HG02571 (cell line): ENCODE data around the gene CORO2B.
"Not testable (repeated sequence)": the region's sequence is repeated elsewhere in the genome, so short reads cannot be mapped to it uniquely, and the experiment has no call there.

Experiments
- ATAC-seq: cut with Tn5 transposase; IDR thresholded peaks from one replicate; pipeline ENCODE4 v1.9.1; 2021; ENCODE audit warnings: mild to moderate bottlenecking, moderate library complexity; ENCODE audit not compliant: unreplicated experiment

Gene CORO2B

DNA sequence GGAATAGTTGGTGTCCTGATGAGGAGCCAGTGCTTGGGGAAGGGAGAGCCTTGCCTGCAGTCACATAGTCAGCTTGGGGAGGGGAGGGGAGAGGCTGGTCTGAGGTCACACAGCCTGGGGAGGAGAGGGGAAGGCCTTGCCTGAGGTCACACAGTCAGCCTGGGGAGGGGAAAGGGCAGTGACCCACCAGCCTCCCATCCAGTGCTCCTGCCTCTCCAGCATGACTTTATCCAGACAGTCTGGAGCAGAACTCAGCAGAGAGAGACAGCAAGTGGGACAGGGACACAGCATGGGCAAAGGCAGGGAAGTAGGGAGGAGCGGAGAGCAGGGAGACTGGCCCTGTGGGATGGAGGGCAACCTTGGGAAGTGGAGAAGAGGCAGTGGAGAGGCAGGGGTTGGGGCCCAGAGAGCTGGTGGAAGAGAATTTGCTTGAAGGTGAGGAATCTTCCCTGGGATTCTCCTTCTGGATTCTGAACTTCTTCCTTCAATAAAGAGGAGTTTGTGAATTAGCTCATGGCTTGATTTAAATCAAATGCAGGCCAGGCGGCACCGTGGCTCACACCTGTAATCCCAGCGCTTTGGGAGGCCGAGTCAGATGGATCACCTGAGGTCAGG lies 64.5 kb downstream of the CORO2B start:
- ATAC-seq: no peak

DNA sequence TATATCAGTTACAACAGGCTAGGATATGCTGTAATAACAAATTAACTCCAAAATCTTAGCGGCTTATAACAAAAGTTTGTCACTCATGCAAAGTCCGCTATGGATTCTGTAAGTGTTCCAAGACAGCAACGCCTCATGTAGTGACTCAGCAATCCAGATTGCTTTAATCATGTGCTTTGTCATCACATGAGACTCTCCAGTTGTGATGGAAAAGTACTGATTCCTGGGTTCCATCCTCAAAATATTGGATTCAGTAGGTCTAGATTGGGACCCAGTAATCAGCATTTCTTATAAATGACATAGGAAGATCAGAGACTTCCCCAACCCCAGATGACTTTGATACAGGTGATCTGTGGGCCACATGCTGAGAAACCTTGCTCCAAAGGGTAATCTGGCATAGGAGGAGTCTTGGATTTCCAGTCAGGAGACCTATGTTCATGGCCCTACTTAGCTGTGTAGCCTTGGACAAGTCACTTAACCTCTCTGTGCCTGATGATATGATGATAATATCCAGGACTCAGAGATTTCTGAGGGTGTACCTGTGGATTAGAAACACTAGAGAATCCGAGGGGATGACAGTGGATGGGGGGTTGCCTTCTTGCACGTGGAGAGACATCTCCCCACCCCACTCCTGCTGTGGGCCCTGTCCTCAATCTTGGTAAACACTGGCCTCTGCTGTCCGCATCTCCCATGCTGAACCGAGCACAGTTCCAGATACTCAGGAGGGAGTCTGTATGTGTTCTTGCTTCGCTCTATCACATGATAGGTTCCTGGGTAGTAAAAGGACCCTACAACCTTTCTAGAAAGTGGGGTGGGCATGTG lies 65.5 kb downstream of the CORO2B start:
- ATAC-seq: no peak

DNA sequence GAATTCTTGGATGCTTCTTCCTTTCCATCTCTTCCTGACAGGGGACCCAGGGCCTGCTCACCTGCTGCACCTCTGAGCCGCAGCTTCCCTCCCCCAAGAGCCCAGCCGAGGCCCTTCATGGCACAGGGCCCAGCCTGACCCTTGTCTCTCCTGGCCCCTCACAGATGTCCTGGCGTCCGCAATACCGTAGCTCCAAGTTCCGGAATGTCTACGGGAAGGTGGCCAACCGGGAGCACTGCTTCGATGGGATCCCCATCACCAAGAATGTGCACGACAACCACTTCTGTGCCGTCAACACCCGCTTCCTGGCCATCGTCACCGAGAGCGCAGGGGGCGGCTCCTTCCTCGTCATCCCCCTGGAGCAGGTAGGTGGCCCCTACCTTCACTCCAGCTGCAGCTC lies 66.2 kb downstream of the CORO2B start:
- no peak for ATAC-seq

- no peak for ATAC-seq
These were observed 67.4 kb downstream of the CORO2B start for GRCh38 chr15:68646156-68646555.

DNA sequence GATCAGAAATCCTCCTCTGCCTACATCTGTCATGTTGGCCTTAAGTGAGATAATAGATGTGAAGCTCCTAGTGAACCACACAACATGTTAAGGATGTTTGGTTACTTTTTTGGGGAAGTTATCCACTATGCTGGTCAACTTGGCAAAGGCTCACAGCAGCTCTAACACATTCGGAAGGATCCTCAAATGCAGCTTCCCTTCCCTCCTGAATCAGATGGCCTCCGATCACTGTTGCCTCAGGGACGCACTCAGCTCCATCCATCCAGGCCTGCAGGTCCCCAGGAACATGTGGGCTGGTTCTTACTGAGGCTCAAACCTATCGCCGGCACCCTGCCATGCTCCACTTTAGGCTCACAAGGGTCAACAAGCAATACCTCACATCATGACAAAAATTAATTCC lies 67.9 kb downstream of the CORO2B start:
- ATAC-seq: no peak

DNA sequence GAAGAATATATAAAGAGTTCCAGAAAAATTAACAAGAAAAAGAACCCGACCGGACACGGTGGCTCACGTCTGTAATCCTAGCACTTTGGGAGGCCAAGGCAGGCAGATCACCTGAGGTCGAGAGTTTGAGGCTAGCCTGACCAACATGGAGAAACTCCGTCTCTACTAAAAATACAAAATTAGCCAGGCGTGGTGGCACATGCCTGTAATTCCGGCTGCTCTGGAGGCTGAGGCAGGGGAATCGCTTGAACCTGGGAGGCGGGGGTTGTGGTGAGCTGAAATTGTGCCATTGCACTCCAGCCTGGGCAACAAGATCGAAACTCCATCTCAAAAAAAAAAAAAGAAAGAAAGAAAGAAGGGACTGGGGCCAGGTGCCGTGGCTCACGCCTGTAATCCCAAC lies 68.6 kb downstream of the CORO2B start:
- ATAC-seq: not testable (repeated sequence)

- ATAC-seq: no peak
These were observed 72.3 kb downstream of the CORO2B start for GRCh38 chr15:68650901-68651709.

DNA sequence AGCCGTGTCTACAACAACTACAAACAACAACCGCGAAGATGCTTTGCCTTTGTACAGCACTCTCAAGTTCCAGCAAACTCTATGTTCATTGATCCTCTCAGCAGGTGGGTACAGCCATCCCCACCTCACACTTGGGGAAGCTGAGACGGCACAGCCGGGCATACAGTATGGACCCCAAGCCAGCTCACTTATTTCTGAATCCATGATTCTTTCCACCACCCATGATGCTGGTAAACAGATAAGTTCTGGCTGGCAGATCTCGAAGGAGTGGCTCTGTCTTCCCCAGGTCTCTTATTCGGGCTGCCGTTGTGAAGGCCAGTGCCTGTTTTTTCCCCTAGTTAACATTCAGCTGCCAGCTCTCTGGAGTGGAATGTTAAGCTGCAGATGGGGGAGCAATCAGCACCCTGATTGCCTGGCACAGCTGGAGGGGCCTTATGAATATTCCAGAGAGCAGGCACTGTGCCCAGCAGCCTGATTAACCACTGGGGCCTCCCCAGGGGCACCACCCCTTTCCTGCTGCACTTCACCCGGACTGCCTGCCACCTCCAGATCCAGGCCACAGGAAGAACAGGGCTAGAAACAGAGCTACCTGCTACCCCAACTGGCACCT lies 73.2 kb downstream of the CORO2B start:
- no peak for ATAC-seq

DNA sequence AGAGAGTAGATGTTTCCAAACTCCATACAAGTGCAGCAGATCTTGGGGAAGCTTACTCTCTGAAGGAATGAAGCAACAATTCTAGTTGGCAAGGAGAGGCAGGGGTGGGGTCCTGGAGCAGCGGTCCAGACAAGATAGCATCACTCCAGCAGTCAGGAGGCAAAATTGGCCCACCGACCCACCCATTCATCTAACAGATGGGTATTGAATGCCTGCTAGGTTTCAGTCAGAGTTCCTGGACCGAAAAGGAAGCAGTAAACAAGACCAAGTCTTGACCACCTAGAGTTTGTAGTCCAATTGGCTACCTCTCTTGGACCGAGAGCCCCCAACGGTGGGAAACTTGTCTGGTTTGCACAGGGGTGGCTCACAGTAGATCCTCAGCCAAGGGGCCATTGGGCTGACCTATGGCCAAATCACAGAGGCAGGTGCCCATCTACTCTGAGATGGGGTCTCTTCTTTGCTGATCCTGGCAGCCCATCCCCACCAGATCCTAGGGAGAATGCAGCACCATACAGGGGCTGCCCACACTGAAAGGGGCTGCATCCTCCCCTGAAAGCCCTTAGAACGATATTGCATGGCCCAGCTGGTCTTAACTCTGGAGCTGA lies 74.3 kb downstream of the CORO2B start:
- ATAC-seq: no peak

DNA sequence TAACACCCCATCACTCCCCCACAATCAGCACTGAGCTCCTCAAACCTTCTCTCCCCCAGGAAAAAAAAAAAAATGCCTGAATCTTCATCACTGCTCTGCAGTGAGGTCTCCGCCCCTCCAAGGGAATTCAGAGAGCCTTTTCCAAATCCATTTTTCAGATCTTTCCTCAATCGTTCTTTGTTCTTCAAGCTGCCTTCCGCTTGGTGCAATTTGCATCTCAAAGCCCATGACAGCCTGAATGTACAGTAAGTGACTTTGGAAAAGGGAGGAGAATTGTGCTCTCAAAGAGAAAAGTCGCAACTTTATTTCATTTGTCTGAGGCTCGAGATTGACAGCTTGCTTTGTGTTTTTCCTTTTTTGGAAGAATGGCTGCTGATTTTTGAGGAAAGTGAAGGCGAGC lies 75.0 kb downstream of the CORO2B start:
- ATAC-seq: no peak

- ATAC-seq: no peak
These were observed 76.2 kb downstream of the CORO2B start for GRCh38 chr15:68654786-68655560.

- no peak for ATAC-seq
These were observed 77.1 kb downstream of the CORO2B start for GRCh38 chr15:68655686-68656437.

DNA sequence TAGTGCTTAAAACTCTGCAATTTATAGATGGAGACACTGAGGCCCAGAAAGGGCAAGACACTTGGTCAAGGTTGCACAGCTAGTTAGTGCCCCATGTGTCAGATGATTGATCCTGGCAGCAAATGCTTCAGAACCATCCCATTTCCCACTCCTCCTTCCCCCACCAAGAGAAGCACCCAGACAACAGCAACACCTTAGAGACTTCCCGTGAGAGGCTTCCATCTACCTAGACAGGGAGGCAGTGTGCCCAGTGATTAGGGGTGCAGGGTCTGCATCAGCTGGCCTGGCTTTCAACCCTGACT lies 77.6 kb downstream of the CORO2B start:
- ATAC-seq: no peak

GRCh38 chr15:68658151-68658550 lies 79.4 kb downstream of the CORO2B start:
- no peak for ATAC-seq

GRCh38 chr15:68658641-68659358 lies 80.0 kb downstream of the CORO2B start:
- ATAC-seq: no peak

GRCh38 chr15:68663526-68663925 lies 84.7 kb downstream of the CORO2B start:
- ATAC-seq: no peak

DNA sequence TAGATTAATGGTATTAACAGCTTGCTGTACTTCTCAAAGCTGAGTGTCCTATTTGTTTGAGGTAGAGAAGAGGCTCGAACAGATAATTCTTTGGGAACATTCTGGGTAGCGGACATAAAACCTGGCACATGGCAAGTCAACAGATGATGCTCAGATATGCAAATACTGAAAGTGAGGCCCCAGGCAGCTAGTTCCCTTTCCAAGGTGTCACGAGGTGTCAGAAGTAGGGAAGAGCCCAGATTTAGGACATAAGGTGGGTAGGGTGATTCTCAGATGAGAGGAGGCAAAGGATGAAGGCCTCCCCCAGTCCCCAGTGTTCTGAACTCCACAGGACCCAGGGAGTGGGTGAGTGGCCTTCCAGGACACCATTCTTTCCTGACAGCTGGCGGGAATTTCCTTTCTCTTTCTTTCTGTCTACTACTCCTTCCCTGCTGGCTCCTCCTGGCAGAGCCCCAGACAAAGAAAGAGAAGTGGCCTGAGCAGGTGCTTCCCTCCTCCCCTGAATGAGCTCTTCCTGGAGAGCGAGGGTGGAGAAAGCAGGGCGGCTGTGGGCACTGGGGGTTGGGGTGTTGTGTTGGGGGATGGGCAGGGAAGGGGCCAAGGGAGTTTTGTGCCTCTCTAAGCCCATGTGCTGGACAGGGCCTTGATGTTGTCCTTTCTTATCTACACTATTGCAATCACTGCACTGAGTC lies 87.5 kb downstream of the CORO2B start:
- no peak for ATAC-seq

- no peak for ATAC-seq
These were observed 88.1 kb downstream of the CORO2B start for GRCh38 chr15:68666812-68667450.
